HG02943 (cell line): ENCODE results near the gene LMTK3.

Source experiments
- ATAC-seq: cut with Tn5 transposase; IDR thresholded peaks from one replicate; pipeline ENCODE4 v1.9.1; 2021; ENCODE audit warnings: mild to moderate bottlenecking, low read depth, moderate library complexity; ENCODE audit not compliant: unreplicated experiment

The LMTK3 gene

GRCh38 chr19:48454150-48454730 lies 57.4 kb downstream of the LMTK3 start:
- ATAC-seq, result no peak

- ATAC-seq, result no peak
Observed at GRCh38 chr19:48452289-48453190, 59.1 kb downstream of the LMTK3 start.

DNA sequence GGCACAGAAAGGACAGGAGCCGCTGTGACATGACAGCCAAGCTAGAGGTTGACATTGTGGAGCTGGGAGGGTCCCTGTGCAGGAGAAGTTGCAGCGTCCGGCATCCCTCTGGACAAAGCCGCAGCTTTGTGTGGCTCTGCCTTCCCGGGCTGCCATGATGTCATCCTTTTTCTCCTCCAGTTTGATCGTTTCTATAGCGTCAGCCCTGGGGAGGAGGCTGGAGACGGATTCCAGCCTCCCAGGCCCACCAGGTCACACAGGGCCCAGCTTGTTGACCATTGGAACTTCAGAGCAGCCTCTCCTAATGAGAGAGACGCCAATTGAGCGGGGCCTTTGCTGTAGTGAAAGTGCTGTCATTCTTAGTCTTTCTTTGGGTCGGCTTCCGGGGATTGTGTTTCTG lies 60.0 kb downstream of the LMTK3 start:
- ATAC-seq, result no peak

DNA sequence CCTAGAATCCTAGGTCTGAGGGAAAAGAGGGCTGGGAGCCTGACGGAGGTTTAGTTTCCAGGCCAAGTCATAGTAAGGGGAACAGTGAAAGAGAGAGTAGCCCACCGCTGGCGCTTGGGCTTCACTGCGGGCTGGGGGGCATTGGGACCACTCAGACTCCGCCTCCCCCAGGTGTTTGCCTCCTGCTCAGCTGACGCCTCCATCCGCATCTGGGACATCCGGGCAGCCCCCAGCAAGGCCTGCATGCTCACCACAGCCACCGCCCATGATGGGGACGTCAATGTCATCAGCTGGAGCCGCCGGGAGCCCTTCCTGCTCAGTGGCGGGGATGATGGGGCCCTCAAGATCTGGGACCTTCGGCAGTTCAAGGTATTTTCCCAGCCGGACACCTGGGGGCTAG lies 60.8 kb downstream of the LMTK3 start:
- no peak for ATAC-seq

DNA sequence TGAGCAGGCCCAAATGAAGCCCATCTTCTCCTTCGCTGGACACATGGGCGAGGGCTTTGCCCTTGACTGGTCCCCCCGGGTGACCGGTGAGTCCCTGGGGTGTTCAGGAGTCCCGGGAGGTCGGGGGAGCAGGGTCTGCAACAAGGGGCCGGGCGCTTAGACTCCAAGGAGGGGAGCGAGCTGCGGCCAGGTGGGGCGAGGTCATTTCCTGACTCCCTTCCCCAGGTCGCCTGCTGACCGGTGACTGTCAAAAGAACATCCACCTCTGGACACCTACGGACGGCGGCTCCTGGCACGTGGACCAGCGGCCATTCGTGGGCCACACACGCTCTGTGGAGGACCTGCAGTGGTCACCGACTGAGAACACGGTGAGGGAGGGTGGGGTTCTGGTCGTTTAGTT lies 61.2 kb downstream of the LMTK3 start:
- ATAC-seq, result no peak

GRCh38 chr19:48448563-48448962 lies 63.1 kb downstream of the LMTK3 start:
- no peak for ATAC-seq

DNA sequence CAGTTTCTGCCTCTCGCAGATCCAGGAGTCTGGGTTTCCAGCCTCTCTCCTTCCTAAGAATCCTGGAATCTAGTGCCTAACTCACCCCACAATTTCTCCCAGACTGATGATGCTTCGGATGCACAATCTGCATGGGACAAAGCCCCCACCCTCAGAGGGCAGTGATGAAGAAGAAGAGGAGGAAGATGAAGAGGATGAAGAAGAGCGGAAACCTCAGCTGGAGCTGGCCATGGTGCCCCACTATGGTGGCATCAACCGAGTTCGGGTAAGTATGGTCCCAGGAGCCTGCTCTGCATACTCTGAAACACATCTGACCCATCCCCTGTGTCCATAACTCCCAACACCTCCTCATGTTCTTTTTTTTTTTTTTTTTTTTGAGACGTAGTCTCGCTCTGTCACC lies 65.1 kb downstream of the LMTK3 start:
- no peak for ATAC-seq

GRCh38 chr19:48445606-48446481 lies 65.8 kb downstream of the LMTK3 start, which contains the start of gene GRWD1:
Gene GRWD1, plus strand, starts transcription at chr19:48445983. Its CDS starts 23 bp downstream, at chr19:48446006.
- ATAC-seq, result peak; percentile 80

DNA sequence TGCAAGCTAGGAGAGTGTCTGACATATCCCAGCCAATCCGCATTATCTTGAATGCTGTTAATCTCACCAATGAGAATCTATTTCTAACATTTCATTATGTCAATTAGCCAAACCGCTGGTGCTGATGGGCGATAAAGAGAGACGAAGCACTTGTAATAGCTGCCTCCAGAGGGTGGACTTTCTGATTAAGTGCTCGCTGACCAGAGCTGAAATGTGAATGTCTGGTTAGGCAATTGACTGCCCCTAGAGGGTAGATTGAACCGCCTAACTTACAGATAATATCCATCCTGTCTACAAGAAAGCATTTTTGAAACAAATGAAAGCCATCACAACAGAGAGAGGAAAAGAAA lies 66.4 kb downstream of the LMTK3 start:
- no peak for ATAC-seq

- no peak for ATAC-seq
Observed at GRCh38 chr19:48444936-48445200, 66.8 kb downstream of the LMTK3 start.

DNA sequence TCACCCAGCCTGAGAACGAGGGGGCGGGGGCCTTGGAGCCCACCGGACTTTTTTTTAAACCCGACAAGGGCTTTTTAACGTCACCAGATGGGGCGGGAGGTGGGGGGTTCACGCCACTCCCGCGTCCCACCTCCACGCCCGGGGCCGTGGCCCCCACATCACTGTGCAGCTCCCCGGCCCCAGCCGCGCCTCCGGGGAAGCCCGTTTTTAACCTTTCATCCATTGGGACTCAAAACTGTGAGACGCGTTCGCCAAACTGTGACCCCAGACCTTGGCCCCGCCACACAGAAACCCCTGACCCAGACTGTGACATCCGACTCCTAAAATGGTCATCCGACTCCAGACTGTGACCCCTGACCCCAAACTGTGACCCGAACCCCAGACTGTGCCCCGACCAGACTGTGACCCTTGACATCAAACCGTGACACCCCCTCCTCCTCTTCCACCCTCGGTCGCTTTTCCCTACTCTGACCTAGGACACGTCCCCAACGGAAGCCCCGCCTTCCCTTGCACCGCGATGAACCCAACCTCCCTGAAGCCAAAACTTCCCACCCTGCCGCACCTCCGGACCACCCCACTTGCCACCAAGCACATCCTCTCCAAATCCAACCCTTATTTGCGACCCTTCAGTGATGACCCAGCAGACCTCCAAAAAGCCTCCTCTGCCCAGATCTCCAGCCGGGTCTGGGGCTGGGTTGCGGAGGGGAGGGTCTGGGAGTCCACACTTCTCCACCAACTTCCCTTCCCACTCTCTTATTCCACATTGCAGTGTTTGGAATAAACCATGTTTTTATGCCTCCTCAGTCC lies 67.3 kb downstream of the LMTK3 start:
- ATAC-seq, result no peak

DNA sequence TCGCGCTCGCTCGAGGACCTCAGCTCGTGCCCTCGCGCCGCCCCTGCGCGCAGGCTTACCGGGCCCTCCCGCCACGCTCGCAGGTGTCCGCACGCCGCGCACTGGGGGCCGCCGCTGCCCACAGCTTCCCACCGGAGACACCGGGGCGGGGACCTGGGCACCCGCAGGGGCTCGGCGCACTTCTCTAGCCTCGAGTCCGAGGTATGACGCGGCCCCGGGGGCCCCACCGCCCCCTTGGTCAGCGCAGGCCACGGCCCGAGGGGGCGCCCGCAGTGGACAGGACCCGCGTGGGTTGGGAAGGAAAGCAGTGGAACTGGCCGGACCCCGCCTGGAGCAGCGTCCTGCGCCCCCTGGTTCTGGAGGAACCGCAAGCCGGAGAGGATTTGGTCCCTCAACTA lies 67.9 kb downstream of the LMTK3 start:
- no peak for ATAC-seq

DNA sequence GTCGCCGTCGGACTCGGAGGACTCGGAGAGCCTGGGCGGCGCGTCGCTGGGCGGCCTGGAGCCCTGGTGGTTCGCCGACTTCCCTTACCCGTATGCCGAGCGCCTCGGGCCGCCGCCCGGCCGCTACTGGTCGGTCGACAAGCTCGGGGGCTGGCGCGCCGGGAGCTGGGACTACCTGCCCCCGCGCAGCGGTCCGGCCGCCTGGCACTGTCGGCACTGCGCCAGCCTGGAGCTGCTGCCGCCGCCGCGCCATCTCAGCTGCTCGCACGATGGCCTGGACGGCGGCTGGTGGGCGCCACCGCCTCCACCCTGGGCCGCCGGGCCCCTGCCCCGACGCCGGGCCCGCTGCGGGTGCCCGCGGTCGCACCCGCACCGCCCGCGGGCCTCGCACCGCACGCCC lies 68.4 kb downstream of the LMTK3 start:
- ATAC-seq, result no peak

GRCh38 chr19:48442116-48443035 lies 69.3 kb downstream of the LMTK3 start:
- no peak for ATAC-seq

DNA sequence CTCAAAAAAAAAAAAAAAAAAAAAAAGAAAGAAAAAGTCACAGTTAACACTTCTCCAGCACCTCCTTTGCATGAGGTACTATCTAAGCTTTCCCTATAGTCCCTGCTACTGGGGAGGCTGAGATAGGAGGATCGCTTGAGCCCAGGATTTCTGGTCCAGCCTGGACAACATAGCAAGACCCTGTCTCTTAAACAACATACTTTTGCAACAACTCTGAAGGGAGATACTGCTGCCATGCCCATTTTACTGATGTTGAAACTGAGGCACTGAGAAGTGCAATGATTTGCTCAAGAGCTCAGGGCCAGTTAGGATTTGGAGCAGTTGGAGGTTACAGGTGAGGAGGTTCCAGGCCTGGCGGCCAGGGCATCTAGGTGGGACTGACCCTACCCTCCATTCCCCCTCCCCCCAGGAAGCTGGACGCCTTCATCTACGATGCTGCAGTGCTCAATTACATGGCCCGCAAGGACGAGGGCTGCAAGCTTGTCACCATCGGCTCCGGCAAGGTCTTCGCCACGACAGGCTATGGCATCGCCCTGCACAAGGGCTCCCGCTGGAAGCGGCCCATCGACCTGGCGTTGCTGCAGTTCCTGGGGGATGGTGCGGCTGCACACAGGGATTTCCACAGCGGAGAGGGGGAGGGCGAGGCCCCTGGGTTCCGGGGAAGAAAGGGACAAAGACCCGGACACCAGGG lies 70.1 kb downstream of the LMTK3 start:
- ATAC-seq, result no peak

- no peak for ATAC-seq
Observed at GRCh38 chr19:48436586-48436985, 75.0 kb downstream of the LMTK3 start.
